Measurements from ENCODE around the gene CREG1.

Gene CREG1

DNA sequence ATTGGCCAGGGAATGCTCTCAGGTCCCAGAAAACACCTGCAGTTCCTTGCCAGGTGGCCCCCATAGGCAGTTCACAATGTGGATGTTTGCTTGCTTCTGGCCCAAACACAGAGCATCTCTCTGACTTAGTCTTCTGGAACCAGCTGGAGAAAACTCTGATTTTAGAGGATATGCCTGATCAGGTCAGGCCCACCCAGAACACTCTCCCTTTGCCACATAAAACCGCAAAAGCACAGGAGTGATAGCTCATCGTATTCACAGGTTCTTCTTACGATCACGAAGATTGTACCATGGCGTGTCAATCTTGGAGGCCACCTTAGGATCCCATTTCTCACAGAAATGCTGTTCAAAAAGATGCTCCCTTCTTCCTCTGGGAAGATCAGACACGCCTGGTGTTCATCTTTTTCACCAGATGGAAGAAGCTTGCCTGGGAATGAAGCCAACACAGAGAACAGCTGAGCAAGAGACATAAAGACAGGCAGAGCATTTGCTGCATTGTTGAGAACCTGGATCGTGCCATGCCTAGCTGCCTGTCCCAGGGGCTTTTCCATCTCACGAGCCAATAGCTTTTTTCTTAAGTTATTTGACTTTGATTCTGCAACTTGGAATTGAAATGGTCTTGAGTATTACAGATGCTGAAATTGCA, 23.6 kb downstream of the CREG1 start:
- no peak for DNase-seq

DNA sequence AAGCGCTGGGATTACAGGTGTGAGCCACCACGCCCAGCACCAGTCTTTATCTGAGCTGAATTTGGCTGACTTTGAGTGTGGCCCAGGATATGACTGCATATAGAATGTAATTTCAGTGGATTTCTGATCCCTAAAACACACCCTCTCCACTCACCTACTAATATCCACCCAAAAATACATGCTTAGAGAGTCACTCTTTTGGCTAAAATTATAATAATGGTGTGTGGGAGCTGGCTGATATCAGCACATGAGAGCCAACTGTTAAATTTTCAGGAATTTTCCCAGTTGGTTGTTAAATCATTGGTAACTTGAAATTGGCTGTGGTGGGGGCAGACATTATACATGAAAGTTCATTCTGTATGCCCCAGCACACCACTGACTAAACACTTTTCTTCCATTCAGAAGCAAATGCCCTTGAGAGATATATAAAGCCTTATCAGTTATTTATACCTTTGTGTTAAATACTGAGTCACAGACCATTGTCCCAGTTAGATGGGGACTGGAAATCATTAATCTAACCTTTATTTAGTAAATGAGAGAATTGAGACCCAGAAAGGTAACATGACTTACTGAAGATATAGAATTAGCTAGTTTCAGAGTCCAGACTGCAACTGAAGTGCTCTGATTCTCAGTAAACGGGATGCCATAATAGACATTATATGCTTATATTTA, 25.4 kb downstream of the CREG1 start:
- no peak for DNase-seq

DNA sequence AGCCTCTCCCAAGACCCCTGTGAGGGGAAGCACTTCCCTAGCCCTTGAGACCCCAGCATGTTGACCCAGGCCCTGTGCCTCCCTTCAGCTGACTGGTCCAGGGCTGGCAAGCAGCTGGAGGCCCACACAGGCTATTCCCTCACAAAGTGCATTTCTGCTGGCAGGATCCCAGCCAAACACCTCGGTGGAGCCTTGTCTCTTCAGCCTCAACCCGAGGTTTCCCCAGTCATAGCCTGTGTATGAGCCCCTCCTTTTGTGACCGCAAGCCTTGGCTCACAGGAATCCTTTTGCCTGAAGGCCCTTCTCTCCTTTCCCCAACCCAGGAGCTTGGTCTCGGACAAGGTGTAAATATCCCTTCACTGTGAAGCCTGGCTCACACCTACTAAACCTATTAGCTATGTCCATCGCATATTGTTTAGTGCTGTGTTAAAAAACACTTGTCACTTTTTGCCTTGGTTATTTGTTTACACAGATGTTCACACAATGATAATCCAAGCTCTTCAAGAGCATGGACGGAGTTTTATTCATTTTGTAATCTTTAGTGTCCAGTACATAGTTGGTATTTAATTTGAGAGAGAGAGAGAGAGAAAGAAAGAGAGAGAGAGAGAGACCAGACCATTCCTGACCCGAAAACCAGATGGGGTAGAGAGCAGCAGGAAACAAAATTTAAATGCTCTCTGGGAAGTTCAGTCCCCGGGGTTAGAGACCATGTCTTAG, 26.7 kb downstream of the CREG1 start:
- no peak for DNase-seq

DNA sequence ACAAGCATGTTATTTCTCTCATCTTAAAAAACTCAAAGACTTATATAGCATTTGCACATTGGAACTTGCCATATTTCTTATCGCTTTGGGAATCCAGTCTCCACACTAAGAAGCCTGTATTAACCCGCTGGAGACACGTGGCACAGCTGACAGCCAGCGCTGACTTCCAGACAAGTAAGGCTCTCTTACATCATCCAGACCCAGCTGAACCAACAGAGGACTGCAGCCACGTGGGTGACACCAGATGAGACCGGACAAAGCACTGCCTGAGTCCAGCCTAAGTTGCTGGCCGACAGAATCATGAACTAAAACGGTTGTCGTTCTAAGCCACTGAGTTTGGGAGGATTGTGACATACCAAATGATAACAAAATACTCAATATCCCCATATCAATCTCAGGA, 28.9 kb downstream of the CREG1 start:
- DNase-seq: no peak

DNA sequence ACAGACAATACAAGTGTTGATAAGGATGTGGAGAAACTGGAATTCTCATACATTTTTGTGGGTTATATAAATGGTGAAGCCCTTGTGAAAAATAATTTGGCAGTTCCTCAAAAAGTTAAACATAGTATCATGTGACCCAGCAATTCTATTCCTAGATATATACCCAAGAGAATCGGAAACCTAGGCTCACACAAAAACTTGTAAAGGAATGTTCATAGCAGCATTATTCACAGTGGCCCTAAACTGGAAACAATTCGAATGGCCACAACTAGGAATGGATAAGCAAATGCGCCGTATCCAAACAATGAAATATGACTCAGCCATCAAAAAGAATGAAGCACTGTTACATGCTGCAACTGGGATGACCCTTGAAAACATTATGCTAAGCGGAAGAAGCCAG, 31.3 kb downstream of the CREG1 start:
- no peak for DNase-seq

DNA sequence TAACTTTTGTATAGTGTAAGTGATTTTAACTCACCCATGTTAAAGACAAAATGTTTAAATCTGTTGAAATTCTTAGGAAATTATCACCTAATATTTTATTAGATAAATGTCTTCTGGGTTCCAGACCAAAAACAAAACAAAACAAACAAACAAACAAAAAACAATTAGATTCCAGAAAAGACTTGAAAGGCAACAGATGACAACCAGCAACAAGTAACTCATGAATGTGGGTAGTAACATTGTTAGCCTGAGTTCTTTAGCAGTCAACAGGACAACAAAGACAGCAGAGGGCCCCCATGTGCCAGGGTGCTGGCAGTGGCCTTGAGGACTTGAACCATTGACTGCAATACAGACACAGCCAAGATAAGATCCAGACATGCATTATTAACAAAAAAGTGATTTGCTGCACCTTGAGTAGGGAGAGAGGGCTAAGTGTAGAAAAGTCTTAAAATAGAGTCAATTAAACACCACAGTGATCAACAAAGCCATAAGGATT, 32.8 kb downstream of the CREG1 start:
- no peak for DNase-seq

DNA sequence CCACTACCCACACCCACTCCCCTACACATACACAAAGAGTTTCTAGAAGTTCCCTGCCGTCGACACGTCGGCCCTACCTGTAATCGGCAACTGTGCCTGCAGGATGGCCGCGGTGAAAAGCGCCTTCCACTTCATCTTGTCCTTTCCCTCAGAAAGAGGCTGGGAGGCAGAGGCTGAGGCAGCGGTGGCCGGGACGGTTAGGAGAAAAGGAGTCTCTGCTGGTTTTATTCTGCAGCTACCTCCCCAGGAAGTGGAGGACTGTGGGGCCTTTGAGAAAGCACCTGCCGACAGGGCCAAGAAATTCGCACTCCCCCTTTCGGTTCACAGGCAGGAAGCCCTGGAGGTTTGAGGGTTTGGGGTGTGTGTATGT, 35.2 kb downstream of the CREG1 start, which contains the start of gene CD247:
Gene CD247 (minus strand): TSS at position 199 of the 370 bp plus-strand sequence. CDS start 64 bp downstream, at position 135.
- DNase-seq: no peak

DNA sequence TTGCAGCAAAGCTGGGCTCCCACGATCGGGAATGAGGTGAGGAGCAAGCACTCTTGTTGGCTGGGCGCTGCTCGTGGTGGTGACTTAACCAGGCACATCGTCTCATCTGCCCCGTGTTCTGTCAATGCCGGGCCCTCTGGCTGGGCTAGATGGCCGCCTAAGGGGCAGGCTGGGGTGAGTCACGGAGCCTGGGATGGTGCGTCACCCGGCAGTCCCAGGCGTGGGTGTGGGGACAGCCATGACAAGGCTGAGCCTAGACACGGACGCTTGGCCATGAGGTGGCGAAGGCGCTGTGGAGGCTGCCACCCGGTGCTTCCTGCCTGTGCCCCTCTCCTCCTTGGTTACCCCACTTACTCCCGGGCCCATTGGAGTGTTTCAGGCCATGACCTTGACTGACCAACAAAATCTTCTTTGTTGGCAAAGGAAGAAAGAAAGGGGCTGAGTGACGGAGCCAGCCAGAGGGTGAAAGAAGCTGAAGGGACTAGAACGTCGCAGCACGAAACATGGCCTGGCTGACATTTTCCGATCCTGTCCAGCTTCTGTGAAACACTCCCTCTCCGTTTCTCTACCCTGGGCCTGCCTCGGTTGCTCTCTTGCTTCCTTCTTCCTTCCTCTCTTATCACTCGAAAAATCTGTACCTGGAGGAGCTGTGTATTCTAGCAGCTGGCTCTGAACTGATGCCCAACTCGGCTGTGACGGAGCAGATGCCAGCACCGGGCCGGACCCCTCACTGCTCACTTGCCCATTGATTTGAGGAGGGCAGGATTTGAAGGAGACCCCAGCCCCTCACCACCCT, 35.8 kb downstream of the CREG1 start:
- DNase-seq: no peak

DNA sequence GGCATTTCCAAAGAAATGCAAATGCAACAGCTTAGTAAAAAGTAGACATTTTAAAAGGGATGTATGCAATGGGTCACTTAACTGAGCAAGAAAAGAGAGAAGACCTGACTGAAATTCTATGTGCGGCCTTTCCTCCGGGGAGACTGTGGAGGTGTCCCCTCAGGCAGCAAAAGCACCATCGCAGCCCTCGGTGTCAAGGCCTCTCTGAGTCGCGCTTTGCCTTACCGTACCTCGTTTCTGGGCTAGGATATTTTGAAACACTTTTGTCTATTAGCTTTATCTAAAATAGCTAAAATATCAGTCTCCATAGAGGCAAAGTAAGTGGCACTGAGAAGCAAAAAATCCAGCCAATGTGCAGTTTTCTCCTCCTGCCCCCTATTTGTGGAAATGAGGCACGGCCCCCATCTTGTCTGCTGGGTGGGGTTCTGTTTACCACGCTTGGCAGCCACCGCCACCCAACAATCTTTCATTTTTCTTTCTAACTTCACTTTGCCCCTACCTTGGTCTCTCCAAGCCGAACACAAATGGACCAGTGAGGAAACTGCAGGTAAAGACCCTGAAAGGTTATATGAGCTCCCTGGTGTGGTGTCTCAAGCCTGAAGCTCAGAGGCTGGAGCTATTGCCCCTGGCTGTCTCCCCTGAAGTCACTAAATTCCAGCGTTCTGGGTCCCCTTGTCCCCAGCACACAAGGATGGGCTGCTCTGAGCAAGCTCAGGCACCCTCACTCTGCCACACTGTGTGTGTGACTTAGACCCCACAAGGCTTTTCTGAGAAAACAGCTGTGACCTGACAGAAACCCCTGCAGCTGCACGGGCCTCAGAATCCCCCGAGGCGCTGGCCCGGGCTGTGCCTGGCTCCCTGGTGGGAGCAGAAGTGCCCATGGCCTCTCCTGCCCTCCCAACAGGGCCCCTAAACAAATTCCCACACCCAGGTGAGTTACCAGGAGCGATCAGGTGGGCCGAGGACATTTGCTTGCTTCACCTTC, 36.9 kb downstream of the CREG1 start:
- no peak for DNase-seq

DNA sequence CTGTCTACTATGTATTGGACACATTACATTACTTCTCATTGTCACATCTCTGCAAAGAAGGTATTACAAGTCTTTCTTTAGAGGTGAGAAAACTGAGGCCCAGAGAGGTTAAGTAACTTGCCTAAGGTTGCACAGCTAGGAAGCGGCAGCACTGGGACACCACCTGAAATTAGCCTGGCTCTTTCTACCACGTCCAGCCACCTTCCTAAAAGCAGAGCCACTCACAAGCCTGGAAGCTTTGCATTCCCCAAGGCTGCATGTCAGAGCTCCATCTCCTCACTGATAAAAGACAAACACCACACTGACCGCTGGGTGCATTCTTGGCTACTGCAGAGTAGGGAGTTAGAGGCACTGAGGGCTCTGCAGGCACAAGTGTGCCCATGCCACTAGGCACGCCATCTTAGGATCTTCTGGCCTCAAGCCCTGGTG, 37.7 kb downstream of the CREG1 start:
- no peak for DNase-seq

DNA sequence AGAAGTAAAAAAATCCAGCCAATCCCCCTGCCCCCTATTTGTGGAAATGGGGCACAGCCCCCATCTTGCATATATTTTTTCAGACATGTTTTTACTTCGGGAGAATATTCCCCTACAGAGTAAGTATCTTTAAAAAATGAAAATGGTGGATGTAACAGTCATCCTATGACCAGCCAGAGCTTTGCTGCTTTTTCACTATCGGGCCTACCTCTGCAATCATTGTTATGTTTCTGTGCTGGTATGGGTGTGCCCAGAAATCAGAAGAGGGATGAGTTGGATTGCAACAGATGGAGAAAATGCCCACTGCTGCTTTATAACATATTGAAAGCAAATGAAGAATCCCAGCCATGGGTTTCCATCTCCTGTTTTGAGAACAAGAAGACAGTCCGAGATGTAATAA, 38.1 kb downstream of the CREG1 start:
- no peak for DNase-seq

DNA sequence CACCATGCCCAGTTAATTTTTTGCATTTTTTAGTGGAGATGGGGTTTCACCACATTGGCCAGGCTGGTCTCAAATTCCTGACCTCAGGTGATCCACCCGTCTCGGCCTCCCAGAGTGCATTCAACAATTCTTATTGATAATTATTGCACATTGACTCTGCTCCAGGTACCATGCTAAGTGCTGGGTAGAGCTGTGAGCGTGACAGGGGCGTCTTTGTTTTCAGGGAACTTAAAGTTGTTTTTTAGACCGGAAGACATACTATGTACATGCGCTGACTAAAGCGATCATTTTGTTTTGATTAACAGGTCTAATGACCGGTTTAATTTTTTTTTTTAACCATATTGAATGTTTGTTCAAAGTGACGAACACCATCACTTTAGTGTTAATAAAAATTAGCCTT, 39.3 kb downstream of the CREG1 start:
- no peak for DNase-seq

DNA sequence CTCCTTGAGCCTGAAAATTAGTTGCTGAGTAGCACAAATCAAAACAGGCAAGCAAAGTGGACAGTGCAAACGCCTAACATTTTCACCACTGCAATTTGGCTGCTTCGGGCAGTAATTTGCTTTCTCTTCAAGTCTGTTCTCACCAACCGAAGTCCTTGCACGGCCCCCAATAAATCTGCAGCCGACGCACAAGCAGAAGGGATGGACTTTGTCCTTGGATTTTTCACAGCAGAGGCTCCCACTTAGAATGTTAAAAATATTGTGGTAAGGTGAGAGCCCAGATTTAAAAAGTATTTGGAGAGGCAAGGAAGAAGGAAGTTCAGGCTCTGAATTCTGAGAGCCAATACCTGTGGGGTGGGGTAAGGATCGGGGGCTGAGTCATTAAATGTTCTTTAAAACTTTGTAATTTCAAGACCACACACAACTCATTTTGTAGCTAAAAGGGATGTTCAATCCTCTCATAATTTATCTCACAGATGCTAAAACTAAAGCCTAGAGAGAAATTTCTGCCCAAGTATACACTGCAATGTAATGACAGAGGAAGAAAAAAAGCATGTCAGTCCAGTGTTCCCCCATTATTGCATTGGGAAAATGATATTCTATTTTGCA, 41.4 kb downstream of the CREG1 start:
- DNase-seq: no peak

DNA sequence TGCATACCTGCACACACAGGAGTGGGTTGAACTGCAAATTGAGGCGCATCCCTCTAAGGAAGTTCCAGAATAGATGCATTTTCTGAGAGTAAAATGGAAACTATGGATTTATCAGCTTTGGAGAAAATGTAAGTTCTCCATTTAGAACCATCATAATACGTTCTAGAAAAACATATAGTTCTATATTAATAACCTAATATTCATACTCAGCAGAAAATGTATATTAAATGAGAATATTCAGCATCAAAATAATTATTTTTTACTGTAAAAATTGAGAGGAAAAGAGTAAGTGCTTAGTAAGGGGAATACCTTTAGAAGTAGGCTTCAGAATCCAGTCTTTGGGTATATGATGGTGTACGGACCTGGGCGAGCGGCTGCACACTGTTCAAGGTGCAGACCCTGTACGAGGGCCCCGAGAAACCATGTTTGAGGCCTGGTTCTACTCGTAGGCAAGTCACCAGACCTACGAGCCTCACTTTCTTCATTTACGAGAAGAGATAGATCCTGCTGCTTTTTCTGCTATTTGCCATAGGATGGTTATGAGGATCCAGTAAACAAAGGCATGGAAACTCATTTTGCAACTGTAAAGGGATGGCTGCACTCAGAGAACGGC, 42.1 kb downstream of the CREG1 start:
- no peak for DNase-seq

DNA sequence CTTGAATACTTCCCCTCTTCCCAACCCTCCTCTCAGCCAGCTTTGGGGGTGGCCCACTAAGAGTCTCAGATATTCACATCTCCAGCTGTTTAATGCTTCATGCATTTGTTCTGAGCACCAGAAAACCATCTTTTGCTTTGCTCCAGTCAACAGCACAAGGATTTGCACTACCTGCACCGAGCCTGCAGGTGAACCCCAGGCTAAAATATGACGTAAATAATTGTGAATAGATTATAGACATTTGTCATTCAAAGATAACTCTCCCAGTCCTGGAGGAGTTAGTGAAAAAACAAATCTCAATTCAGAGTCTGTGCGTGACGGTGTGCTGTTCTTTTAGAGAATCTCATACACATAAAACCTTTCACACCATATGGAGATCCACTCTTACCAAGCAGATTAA, 42.7 kb downstream of the CREG1 start:
- no peak for DNase-seq

DNA sequence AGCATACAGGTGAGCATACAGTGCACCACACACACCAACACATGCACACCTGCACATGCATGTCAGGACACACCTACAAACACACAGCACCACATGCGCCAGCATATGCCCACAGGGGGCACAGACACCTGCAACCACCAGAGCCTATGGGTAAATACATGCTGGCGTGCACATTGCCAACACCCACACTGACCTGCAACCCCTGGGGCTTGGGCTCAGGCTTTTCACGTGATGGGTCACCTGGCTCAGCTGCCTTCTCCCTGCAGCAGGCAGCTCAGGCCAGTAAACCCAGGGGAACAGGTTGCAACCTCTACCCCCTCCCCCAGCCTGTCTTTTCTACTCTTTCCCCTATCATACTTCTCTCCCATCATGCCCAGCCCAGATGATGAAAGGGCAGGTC, 43.3 kb downstream of the CREG1 start:
- DNase-seq: no peak

DNA sequence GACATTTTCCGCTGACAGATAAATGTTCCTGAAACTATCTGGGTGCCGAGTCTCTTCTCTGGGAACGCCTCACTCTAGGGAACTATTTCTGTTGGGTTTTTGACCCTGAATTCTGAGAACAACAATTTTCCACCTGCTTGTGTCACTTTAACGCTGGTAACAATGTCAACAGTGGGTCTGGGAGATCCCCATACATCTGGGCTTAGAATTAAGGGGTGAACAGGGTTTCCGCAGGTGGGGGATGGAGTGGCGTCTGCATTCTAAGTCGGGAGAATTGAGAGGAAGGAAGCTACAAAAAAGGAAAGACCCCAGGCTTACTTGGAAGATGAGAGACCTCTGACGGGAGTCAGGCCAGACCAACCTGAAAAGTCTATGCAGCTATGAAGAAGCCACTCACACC, 44.0 kb downstream of the CREG1 start:
- DNase-seq: no peak

DNA sequence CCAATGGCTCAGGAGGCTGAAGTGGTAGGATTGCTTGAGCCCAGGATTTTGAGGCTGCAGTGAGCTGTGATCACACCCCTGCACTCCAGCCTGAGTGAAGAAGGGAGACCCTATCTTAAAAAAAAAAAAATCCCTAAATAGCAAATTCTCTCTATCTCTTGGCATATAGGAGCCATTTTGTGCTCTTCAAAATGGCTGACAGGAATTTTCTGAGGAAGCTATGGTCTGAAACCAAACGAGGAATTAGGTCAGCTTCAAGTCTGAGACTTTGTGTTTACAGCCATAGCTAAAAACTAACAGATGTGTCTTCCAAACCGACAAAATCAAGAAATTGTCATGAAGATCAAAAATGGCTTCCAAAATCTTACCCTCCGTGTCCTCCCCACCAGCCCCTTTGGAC, 45.8 kb downstream of the CREG1 start:
- no peak for DNase-seq

DNA sequence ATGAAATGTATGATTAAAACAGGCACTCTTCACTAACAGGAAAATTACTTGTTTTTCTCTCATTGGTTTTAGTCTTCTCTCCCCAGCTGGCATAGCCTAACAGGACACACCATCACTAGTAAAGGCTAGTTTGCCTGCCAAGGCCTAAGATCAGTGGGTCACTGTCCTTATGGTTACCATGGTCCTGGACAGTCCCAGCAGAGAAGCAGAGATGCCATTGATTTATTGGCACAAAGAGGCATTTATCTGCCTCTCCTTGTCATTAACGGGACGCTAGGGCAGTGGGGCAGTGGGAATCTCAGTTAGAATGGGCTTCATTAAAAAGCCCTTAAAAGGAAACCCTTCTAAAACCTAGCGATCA, 49.1 kb downstream of the CREG1 start:
- DNase-seq: no peak

DNA sequence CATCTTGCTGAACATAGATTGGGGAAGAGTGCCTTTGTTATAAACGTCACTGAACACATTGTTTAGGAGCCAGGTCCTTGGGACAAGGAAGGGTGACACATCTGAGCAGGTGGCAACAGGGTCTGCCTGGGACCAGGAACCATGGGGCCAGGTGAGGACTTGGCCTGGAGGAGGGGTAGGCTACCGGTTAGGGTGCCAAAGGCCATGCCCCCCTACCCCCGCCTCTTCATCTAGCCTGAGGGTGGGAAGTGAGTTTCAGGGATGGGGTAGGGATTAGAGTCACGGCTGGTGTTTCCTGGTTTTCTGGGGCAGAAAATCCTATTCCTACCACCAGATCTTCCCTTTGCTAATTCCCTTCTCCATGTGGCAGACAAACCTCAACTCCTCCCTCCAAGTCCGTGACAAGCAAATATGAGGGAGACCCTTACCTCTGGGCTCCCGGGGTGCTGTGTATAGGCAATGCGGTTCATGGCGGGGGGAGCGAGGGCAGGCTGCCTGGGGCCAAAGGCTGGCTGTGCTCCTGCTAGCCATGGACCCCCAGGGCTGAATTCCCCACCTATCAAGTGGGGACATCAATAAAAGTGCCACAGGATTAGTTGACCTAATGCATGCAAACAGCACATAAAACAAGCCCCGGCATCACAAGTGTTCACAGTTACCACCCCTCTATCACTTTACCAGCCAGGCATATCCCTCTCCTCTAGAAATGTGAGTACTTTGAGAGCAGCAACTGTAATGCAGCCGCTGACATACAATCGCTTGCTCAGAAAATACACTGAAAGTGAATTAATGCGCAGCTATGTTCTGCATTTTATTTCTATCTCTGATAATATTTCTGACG, 49.7 kb downstream of the CREG1 start:
- no peak for DNase-seq

Data from 8988T (cell line).